Measurements from ENCODE around the gene ARHGEF16. TPM values are rescaled to one million over a fixed set of nuclear protein-coding genes. Genes with fewer than 3 reads are reported as not detected.

The ARHGEF16 gene
- total RNA-seq, 4 donors from 2014 or later, result 0.20 to 1.2 (median 0.63) TPM

DNA sequence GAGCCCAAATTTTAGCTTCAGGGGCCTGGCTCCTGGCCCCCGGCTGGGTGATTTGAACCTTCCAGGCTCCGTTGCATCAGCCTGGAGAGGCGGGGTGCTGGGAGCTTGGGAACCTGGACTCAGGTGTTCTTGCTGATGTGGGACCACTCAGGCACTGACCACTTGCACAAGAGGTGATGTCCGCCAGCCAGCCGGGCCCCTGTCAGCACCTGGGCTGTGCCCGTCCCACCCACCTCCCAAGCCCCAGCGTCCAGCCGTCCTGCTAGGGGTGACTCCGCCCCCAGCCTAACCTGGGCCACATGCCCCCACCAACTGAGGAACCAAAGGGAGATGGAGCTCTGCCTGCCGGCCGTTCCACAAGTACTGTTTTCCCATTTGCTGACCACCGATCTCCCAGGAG lies 47.4 kb upstream of the ARHGEF16 start:
- no peak overlapping the region for H3K4me3 ChIP-seq
- no peak for ATAC-seq
- no peaks in the 10 kb centered on the region for H3K9me3 ChIP-seq
- intact Hi-C loops (cut with DNase I; ENCODE audit: low total_unique reads), result no loop called here
- no peak for TF ChIP-seq POLR2A (IDR thresholded peaks at IDR 0.05)
- TF ChIP-seq, protein P1, sequence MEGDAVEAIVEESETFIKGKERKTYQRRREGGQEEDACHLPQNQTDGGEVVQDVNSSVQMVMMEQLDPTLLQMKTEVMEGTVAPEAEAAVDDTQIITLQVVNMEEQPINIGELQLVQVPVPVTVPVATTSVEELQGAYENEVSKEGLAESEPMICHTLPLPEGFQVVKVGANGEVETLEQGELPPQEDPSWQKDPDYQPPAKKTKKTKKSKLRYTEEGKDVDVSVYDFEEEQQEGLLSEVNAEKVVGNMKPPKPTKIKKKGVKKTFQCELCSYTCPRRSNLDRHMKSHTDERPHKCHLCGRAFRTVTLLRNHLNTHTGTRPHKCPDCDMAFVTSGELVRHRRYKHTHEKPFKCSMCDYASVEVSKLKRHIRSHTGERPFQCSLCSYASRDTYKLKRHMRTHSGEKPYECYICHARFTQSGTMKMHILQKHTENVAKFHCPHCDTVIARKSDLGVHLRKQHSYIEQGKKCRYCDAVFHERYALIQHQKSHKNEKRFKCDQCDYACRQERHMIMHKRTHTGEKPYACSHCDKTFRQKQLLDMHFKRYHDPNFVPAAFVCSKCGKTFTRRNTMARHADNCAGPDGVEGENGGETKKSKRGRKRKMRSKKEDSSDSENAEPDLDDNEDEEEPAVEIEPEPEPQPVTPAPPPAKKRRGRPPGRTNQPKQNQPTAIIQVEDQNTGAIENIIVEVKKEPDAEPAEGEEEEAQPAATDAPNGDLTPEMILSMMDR (IDR thresholded peaks at IDR 0.05 in 4 of 5, conservative IDR thresholded peaks at IDR 0.05 in 1 of 5), result no peak
- no peak overlapping the region for H3K27ac ChIP-seq
- no peaks in the 10 kb centered on the region for H3K4me1 ChIP-seq
- peaks cover 0 to 13% (median 3%) of the 10 kb centered on the region in 3 donors for H3K27me3 ChIP-seq
- in situ Hi-C loops (cut with MboI; ENCODE audit: low sequenced_read_pairs in 4 of 4), result loop anchor here in 2 of 4 donors (25.0 kb wide), 1 partner anchor 395 kb away; the partner anchor contains the start of gene ACTRT2 (in 2 of the 2)
- no peak for DNase-seq
- no peaks in the 10 kb centered on the region for H3K36me3 ChIP-seq

DNA sequence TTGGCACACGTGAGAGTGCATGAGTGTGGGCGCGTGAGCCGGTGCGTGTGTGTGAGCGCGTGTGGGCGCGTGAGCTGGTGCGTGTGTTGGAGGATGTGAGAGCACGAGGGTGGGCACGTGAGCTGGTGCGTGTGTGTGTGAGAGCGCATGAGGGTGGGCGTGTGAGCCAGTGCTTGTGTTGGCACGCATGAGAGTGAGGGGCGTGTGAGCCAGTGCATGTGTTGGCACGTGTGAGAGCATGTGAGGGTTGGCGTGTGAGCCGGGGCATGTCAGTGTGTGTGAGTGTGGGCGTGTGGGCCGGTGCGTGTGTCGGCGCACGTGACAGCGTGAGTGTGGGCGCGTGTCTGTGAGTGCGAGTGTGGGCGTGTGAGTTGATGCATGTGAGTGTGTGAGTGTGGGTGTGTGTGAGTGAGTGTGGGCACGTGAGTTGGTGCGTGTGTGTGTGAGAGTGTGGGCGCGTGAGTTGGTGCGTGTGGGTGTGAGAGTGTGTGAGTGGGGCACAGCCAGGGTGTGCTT lies 45.7 kb upstream of the ARHGEF16 start:
- no peaks in the 10 kb centered on the region for H3K9me3 ChIP-seq
- H3K27me3 ChIP-seq, result peaks cover 1 to 13% (median 3%) of the 10 kb centered on the region in 3 donors
- no peak for DNase-seq
- no peaks in the 10 kb centered on the region for H3K4me1 ChIP-seq
- H3K27ac ChIP-seq, result no peak overlapping the region
- H3K36me3 ChIP-seq, result no peaks in the 10 kb centered on the region
- in situ Hi-C loops (cut with MboI; ENCODE audit: low sequenced_read_pairs in 4 of 4) (loop anchor here in 2 of 4 donors (25.0 kb wide), 1 partner anchor 397 kb away; the partner anchor contains the start of gene ACTRT2 (in 2 of the 2)), intact Hi-C loops (cut with DNase I; ENCODE audit: low total_unique reads) (no loop called here)
- no peak overlapping the region for H3K4me3 ChIP-seq
- ATAC-seq, result no peak
- TF ChIP-seq, protein P1 (IDR thresholded peaks at IDR 0.05 in 4 of 5, conservative IDR thresholded peaks at IDR 0.05 in 1 of 5), result no peak
- no peak for TF ChIP-seq POLR2A (IDR thresholded peaks at IDR 0.05)

DNA sequence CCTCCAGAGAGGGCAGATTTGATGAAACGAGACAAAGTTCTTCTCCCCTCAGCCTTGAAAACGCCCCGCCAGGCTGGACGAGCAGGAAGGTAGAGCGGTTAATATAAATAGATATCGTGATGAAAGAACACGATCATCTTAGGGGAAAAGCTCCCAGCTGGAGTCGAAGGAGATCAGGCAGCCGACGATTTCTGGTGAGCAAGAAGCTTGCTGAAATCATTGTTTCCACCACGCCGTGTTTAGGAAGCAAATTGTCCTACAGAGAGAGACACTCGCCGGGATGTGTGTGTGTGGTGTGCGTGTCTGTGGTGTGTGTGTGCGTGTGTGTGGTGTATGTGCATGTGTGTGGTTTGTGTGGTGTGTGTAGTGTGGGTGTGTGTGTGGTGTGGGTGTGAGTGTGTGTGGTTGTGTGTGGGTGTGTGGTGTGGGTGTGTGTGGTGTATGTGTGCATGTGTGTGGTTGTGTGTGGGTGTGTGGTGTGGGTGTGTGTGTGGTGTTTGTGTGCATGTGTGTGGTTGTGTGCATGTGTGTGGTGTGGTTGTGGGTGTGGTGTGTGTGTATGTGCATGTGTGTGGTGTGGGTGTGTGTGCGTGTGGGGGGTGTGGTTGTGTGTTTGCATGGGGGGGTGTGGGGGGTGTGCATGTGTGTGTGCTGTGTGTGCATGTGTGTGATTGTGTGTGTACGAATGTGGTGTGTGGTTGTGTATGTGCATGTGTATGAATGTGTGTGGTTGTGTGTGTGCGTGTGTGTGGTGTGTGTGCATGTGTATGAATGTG lies 44.9 kb upstream of the ARHGEF16 start:
- H3K27ac ChIP-seq, result no peak overlapping the region
- in situ Hi-C loops (cut with MboI; ENCODE audit: low sequenced_read_pairs in 4 of 4) (loop anchor here in 2 of 4 donors (25.0 kb wide), 1 partner anchor 397 kb away; the partner anchor contains the start of gene ACTRT2 (in 2 of the 2)), intact Hi-C loops (cut with DNase I; ENCODE audit: low total_unique reads) (no loop called here)
- no peak for DNase-seq
- H3K27me3 ChIP-seq, result peaks cover 3 to 13% (median 5%) of the 10 kb centered on the region in 3 donors
- TF ChIP-seq POLR2A (IDR thresholded peaks at IDR 0.05), result no peak
- TF ChIP-seq, protein P1 (IDR thresholded peaks at IDR 0.05 in 4 of 5, conservative IDR thresholded peaks at IDR 0.05 in 1 of 5), result no peak
- no peaks in the 10 kb centered on the region for H3K9me3 ChIP-seq
- no peak for ATAC-seq
- no peak overlapping the region for H3K4me3 ChIP-seq
- no peaks in the 10 kb centered on the region for H3K36me3 ChIP-seq
- H3K4me1 ChIP-seq, result no peaks in the 10 kb centered on the region

DNA sequence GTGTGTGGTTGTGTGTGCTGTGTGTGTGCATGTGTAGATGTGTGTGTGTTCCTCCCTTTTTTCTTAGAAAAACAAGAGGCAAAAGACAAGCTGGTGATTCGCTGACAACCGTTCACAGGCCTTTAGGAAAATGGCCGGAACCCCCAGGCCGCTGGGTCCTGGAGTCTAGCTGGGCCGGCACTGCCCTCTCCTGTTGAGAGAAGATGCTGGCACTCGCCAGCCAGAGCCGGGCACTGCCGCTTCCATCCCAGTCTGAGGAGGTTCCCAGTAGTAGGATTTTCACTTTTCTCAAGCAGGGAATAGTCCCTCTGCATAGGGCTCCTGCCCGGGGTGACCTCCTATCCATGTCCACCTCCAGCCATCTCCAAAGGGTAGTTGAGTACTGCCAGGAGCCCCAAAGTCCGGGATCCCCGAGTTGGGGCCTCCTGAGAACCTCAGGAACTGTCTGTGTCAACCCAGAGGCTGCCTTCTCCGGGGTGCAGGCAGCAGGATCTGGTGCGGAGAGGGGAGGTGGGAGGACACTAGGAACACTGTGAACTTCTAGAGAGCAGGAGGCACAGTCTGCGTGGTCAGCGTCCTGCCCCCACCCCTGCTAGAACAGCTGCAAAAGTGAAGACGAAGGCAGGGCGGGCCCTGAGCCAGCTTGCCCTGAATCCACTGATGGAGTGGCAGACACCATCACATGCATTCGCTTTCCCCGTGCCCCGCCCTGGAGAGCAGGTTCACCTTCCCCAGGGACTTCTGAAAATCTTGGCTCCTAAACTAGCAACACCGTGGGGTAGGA lies 44.1 kb upstream of the ARHGEF16 start:
- Histone ChIP-seq H3K9me3 (no peaks in the 10 kb centered on the region), H3K36me3 (no peaks in the 10 kb centered on the region), H3K27me3 (peaks cover 3 to 13% (median 5%) of the 10 kb centered on the region in 3 donors), H3K4me3 (no peak overlapping the region), H3K27ac (no peak overlapping the region), H3K4me1 (no peaks in the 10 kb centered on the region)
- ATAC-seq, result no peak
- no peak for DNase-seq
- in situ Hi-C loops (cut with MboI; ENCODE audit: low sequenced_read_pairs in 4 of 4), result loop anchor here in 2 of 4 donors (25.0 kb wide), 1 partner anchor 398 kb away; the partner anchor contains the start of gene ACTRT2 (in 2 of the 2)
- intact Hi-C loops (cut with DNase I; ENCODE audit: low total_unique reads), result no loop called here
- TF ChIP-seq, protein P1 (IDR thresholded peaks at IDR 0.05 in 4 of 5, conservative IDR thresholded peaks at IDR 0.05 in 1 of 5), result peak; percentile 18 to 56 (median 51)
- TF ChIP-seq POLR2A (IDR thresholded peaks at IDR 0.05), result no peak

Measured in gastrocnemius medialis (tissue), 4 donors.